ENCODE data around the gene RNF212. TPM values are rescaled to one million over a fixed set of nuclear protein-coding genes. Genes with fewer than 3 reads are reported as not detected.

RNF212 gene
- total and polyA plus RNA-seq, 10 of the 15 experiments (the other 5 are each of a cell fraction or from before 2014, with no cell fraction given) = not detected

GRCh38 chr4:1099684-1100335 lies 13.6 kb downstream of the RNF212 start:
- H3K79me2 ChIP-seq (ENCODE audit: control insufficient read depth, insufficient read depth, low read length) = no peaks in the 10 kb centered on the region
- ChIA-PET POLR2A (no interaction called here), RAD21 (ENCODE audit: unreplicated experiment) (no interaction called here), SMC1A (ENCODE audit: uncharacterized antibody, unreplicated experiment) (no interaction called here), CTCF (no interaction called here)
- intact Hi-C loops (cut with micrococcal nuclease; ENCODE audit: unreplicated experiment) (no loop called here), in situ Hi-C loops (cut with MboI) (no loop called here)
- H3K27me3 ChIP-seq (replicated peaks in 1 of 2; ENCODE audit: control insufficient read depth in 2 of 2, insufficient read depth in 2 of 2, low read length in 1 of 2) = no peaks in the 10 kb centered on the region
- no peak overlapping the region for H3K4me3 ChIP-seq
- H3K9me3 ChIP-seq (replicated peaks; ENCODE audit: control insufficient read depth, insufficient read depth, low read length) = no peaks in the 10 kb centered on the region
- BruUV-seq (replicated peaks) = no TSS peak
- H3K4me2 ChIP-seq (ENCODE audit: control insufficient read depth, insufficient read depth) = no peak overlapping the region
- WGBS (ENCODE audit: insufficient coverage, insufficient replicate concordance, low lambda C conversion rate, missing lambda C conversion rate) = 60% methylated on average over 27 of the region's 27 CpGs
- no peaks in the 10 kb centered on the region for H3K36me3 ChIP-seq (ENCODE audit: control insufficient read depth in 2 of 2, insufficient read depth in 2 of 2, low read length in 1 of 2)
- no peaks in the 10 kb centered on the region for H4K20me1 ChIP-seq (ENCODE audit: control insufficient read depth, insufficient read depth)
- H3K4me1 ChIP-seq (ENCODE audit: control insufficient read depth, insufficient read depth, low read length) = no peaks in the 10 kb centered on the region
- ATAC-seq (no peak), DNase-seq (ENCODE audit: low read depth, low spot score) (no peak), FAIRE-seq (no peak)
- H3K27ac ChIP-seq (ENCODE audit: control insufficient read depth, insufficient read depth) = no peak overlapping the region
- no peak overlapping the region for H3K9ac ChIP-seq (ENCODE audit: control insufficient read depth, insufficient read depth, low read length)
- no peak overlapping the region for H2AFZ ChIP-seq (ENCODE audit: control insufficient read depth, low read depth, low read length)
- TF ChIP-seq HDAC2 (IDR thresholded peaks at IDR 0.05) (no peak), MLLT1 (IDR thresholded peaks at IDR 0.05) (no peak), JUND (IDR thresholded peaks at IDR 0.05; ENCODE audit: low read depth, low read length) (no peak), ATF3 (IDR thresholded peaks at IDR 0.05; ENCODE audit: borderline replicate concordance, extremely low read depth, low read depth, low read length) (no peak), ZBTB33 (IDR thresholded peaks at IDR 0.05) (no peak), ZNF384 (IDR thresholded peaks at IDR 0.05; ENCODE audit: borderline replicate concordance, low read depth, low read length) (no peak), HSF1 (IDR thresholded peaks at IDR 0.05; ENCODE audit: low read depth, low read length) (no peak), ZNF687 (IDR thresholded peaks at IDR 0.05) (no peak), ATF7 (IDR thresholded peaks at IDR 0.05; ENCODE audit: low read depth) (no peak), SMC3 (IDR thresholded peaks at IDR 0.05; ENCODE audit: borderline replicate concordance, low read length) (no peak), YY1 (IDR thresholded peaks at IDR 0.05; ENCODE audit: low read depth, low read length) (no peak), RAD51 (IDR thresholded peaks at IDR 0.05) (no peak), BMI1 (IDR thresholded peaks at IDR 0.05; ENCODE audit: borderline replicate concordance) (no peak)

Measured in GM12878 (cell line).